Lung (tissue), 12 donors: ENCODE measurements around the gene ADAMTS14. TPM values are rescaled to one million over a fixed set of nuclear protein-coding genes. Genes with fewer than 3 reads are reported as not detected.

Source experiments
- ATAC-seq: fragments of 200-7000 bp; cut with Tn5 transposase; one replicate; pipeline ENCODE4 v1.9.1; 2020; ENCODE audit warnings: moderate number of reproducible peaks; ENCODE audit not compliant: insufficient read depth, low FRiP score
- DNase-seq, 3 donors: peaks; one replicate each; pipeline ENCODE4 v3.0.0-alpha.2; 2013 to 2017
- H3K27ac ChIP-seq, 2 donors: one replicate each; pipeline ENCODE4 v1.5.1; 2013; ENCODE audit warnings: mild to moderate bottlenecking in 2 of 2, moderate library complexity in 2 of 2, control low read depth in 1 of 2, inconsistent platforms in 1 of 2, low read depth in 1 of 2, low read length in 1 of 2
- H3K27me3 ChIP-seq, 3 donors: one replicate each; pipeline ENCODE4 v1.5.1; 2013; ENCODE audit warnings: low read length in 2 of 3; ENCODE audit not compliant: control insufficient read depth in 3 of 3, insufficient read depth in 3 of 3
- H3K36me3 ChIP-seq, 4 donors: one replicate each; pipeline ENCODE4 v1.5.1; 2013; ENCODE audit warnings: low read length in 4 of 4, mild to moderate bottlenecking in 1 of 4, moderate library complexity in 1 of 4; ENCODE audit not compliant: control insufficient read depth in 4 of 4, insufficient read depth in 4 of 4
- H3K4me1 ChIP-seq, 5 donors: one replicate each; pipeline ENCODE4 v1.5.1; 2013; ENCODE audit warnings: low read length in 5 of 5, mild to moderate bottlenecking in 2 of 5, moderate library complexity in 1 of 5; ENCODE audit not compliant: control insufficient read depth in 5 of 5, insufficient read depth in 5 of 5
- H3K4me3 ChIP-seq: one replicate; pipeline ENCODE4 v1.5.1; 2013; ENCODE audit warnings: mild to moderate bottlenecking, control low read depth, moderate library complexity
- H3K9ac ChIP-seq, 2 donors: one replicate each; pipeline ENCODE4 v1.5.1; 2013; ENCODE audit warnings: low read length in 2 of 2, control low read depth in 1 of 2; ENCODE audit not compliant: insufficient read depth in 1 of 2
- H3K9me3 ChIP-seq, 4 donors: one replicate each; pipeline ENCODE4 v1.5.1; 2013; ENCODE audit warnings: low read length in 3 of 4, mild to moderate bottlenecking in 1 of 4, moderate library complexity in 1 of 4; ENCODE audit not compliant: control insufficient read depth in 4 of 4, insufficient read depth in 3 of 4
- CTCF ChIP-seq: IDR thresholded peaks from 2 replicates; pipeline ENCODE4 v1.5.1; 2012; ENCODE audit warnings: mild to moderate bottlenecking; ENCODE audit errors: control extremely low read depth, extremely low read depth
- WGBS, 2 donors: extraction: QIAGEN DNeasy Blood & Tissue Kit; methylation state at CpG; one replicate each; pipeline ENCODE4 v1.1.7; 2013; 5-methylcytosine and 5-hydroxymethylcytosine counted together
- polyA plus RNA-seq, 2 donors: library from polyadenylated mRNA; stranded (reverse); fragments of 200-250 nt; gene quantifications; one replicate each; pipeline ENCODE4 v1.2.1, GENCODE V29; 2013
- total RNA-seq, 2 donors: library from RNA; depleted of rRNA in 1 of 2; stranded (reverse); fragments of >200 nt in 1 of 2; gene quantifications; one replicate each; pipeline ENCODE4 v1.2.1, GENCODE V29; 2014 to 2021
- donor health status: control.
- donor health status: control.
- donor health status: Bipolar disorder and iron deficiency.
- donor health status: healthy.
- donor health status: DM: yes; HTN: yes; CAD: no.

Gene ADAMTS14
- total and polyA plus RNA-seq, 4 donors: 0.47 to 3.9 (median 1.2) TPM

DNA sequence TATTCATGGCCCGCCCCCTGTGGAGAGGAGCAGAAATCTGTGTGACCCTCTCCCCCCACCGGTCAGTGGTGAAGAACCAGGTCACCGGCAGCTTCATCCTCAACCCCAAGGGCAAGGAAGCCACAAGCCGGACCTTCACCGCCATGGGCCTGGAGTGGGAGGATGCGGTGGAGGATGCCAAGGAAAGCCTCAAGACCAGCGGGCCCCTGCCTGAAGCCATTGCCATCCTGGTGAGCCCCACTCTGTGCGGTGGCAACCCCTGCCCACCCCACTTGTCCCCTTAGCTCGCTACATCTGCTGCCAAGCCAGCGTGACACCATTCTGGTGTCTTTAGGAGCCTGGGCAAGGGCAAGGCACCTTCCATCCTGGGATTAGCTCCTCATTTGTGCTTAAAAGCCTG lies 77.5 kb downstream of the ADAMTS14 start:
- Histone ChIP-seq H3K9me3 (peaks cover 0 to 3% (median 0%) of the 10 kb centered on the region in 4 donors), H3K27me3 (no peaks in the 10 kb centered on the region), H3K9ac (no peak overlapping the region), H3K4me3 (no peak overlapping the region), H3K27ac (no peak overlapping the region), H3K4me1 (peaks cover 0 to 14% (median under 1%) of the 10 kb centered on the region in 5 donors), H3K36me3 (no peaks in the 10 kb centered on the region)
- 99 to 100% methylated on average over 10 of the region's 10 CpGs for WGBS, 2 donors
- ATAC-seq: no peak
- no peak for TF ChIP-seq CTCF
- no peak for DNase-seq

- no peaks in the 10 kb centered on the region for H3K27me3 ChIP-seq
- no peak for DNase-seq
- H3K4me1 ChIP-seq: peaks cover 0 to 14% (median 5%) of the 10 kb centered on the region in 5 donors
- no peak overlapping the region for H3K27ac ChIP-seq
- H3K9me3 ChIP-seq: peaks cover 0 to 3% (median 0%) of the 10 kb centered on the region in 4 donors
- WGBS, 2 donors: 75 to 78% methylated on average over 3 of the region's 3 CpGs
- H3K9ac ChIP-seq: no peak overlapping the region
- H3K36me3 ChIP-seq: no peaks in the 10 kb centered on the region
- TF ChIP-seq CTCF: no peak
- no peak overlapping the region for H3K4me3 ChIP-seq
- ATAC-seq: no peak
Measured at GRCh38 chr10:70750156-70750703, 77.9 kb downstream of the ADAMTS14 start.

GRCh38 chr10:70751356-70751755 lies 79.0 kb downstream of the ADAMTS14 start:
- H3K9me3 ChIP-seq: no peaks in the 10 kb centered on the region
- peaks cover 0 to 14% (median 6%) of the 10 kb centered on the region in 5 donors for H3K4me1 ChIP-seq
- no peak for ATAC-seq
- H3K36me3 ChIP-seq: no peaks in the 10 kb centered on the region
- H3K9ac ChIP-seq: no peak overlapping the region
- WGBS, 2 donors: 89 to 91% methylated on average over 9 of the region's 9 CpGs
- H3K27ac ChIP-seq: no peak overlapping the region
- no peak for TF ChIP-seq CTCF
- H3K4me3 ChIP-seq: no peak overlapping the region
- no peak for DNase-seq
- H3K27me3 ChIP-seq: no peaks in the 10 kb centered on the region

GRCh38 chr10:70751991-70752390 lies 79.7 kb downstream of the ADAMTS14 start:
- TF ChIP-seq CTCF: no peak
- H3K4me1 ChIP-seq: peaks cover 0 to 7% (median 3%) of the 10 kb centered on the region in 5 donors
- H3K36me3 ChIP-seq: no peaks in the 10 kb centered on the region
- no peak overlapping the region for H3K4me3 ChIP-seq
- no peak for DNase-seq
- H3K27me3 ChIP-seq: no peaks in the 10 kb centered on the region
- WGBS, 2 donors: 92 to 95% methylated on average over 14 of the region's 14 CpGs
- H3K9ac ChIP-seq: no peak overlapping the region
- H3K9me3 ChIP-seq: no peaks in the 10 kb centered on the region
- H3K27ac ChIP-seq: no peak overlapping the region
- ATAC-seq: no peak
